HEK293T (cell line): ENCODE measurements around the gene ZNF516.

Experiments used
- BHLHE40 ChIP-seq: fragments of 450-650 bp; IDR thresholded peaks from 2 replicates; pipeline ENCODE4 v1.6.1; 2016; ENCODE audit warnings: mild to moderate bottlenecking, moderate library complexity, borderline replicate concordance
- FOXA1 ChIP-seq: fragments of 450-650 bp; IDR thresholded peaks from 2 replicates; pipeline ENCODE4 v1.6.1; 2016; ENCODE audit warnings: mild to moderate bottlenecking

DNA sequence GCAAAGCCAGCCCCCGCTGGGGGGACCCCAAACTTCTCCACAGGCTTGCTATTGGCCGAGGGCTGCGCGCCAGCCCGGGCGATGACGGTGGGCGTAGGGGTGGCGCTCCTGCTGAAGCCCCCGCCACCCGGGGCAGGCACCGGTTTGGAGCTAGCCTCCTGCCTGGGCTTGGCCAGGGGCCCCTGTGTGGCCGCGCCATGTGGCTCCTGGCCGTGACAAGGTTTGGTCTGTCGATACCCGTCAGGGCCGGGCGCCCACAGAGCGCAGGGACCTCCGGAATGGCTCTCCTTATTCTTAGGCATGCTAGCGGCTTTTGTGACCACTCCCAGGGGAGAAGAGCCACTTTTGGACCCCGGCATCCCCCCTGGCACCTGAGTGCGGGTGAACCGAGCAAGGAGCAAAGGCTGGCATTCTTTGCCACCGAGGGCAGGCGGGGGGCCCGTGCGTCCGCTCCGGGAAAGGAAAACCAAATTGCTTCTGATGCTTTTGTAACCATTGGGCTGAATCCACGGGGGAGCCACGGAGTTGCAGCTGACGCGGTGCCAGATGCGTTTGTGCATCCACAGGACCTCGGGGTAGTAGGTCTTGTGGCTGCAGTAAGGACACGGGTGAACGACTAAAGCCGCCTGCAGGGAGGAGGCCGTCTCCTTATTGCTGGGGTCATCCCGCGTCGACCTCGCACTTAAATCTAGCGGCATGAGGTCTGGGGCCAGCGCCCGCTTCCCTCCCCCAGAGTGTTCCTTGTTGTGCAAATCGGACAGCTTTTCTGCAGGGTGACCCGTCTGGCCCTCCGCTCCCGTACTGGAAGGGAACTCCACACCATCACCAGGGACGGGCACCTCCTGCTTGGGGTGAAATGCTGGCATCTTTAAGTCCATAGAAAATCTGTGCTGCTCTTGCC is 115.6 kb downstream of the ZNF516 start:
- TF ChIP-seq BHLHE40 (no peak), FOXA1 (no peak)
